ENCODE measurements around the gene TWSG1. TPM values are rescaled to one million over a fixed set of nuclear protein-coding genes. Genes with fewer than 3 reads are reported as not detected.

The TWSG1 gene
- total and polyA plus RNA-seq, 2 of the 13 experiments (the other 11 are each of a cell fraction or from before 2014, with no cell fraction given), result 6.6 to 9.4 TPM

DNA sequence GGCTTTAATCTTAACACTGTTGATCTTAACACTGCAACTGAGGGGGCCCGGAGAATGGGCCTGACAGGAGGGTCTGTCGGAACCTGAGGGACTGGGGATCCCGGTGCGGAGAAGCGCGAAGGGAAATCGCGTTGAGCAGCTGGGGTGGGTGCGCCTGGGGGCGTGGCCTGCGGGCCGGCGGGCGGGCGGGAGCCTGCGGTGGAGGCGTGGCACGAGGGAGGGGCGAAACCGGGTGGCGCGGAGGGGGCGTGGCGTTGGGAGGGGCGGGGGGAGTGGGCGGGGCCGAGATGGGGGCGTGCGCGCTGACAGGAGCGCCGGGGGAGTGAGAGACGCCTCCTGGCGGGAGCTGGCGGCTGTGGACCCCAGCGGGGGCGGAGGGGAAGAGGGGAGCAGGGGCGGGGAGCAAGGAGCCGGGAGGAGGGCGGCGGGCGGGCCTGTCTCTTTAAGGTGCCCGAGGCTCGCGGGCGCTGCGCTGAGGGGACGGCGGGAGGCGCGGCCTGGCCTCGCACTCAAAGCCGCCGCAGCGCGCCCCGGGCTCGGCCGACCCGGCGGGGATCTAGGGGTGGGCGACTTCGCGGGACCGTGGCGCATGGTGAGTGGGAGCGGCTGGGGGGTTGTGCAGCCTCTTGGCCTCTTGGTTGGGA, at the start of gene TWSG1 (continued):
- TF ChIP-seq ZSCAN20 (CRISPR knock-in tag; IDR thresholded peaks at IDR 0.05; ENCODE audit: borderline replicate concordance) (0 out of 2 replicates have a peak, but pooled peaks have one; percentile 73), DNMT1 (CRISPR knock-in tag; IDR thresholded peaks at IDR 0.05) (no peak), POLR2G (IDR thresholded peaks at IDR 0.05; ENCODE audit: low read depth, low read length) (peak; percentile 50; the same call in 1 of the 2 replicates), SP4 (CRISPR knock-in tag; IDR thresholded peaks at IDR 0.05) (peak; percentile 66), KLF12 (CRISPR knock-in tag; IDR thresholded peaks at IDR 0.05; ENCODE audit: borderline replicate concordance) (peak; percentile 68; the same call in 1 of the 2 replicates), ZFX (CRISPR knock-in tag; IDR thresholded peaks at IDR 0.05; ENCODE audit: low read depth) (peak; percentile 70), MAZ (IDR thresholded peaks at IDR 0.05; ENCODE audit: borderline replicate concordance, low read depth, low read length) (peak; percentile 79; the same call in 1 of the 2 replicates), MAZ (CRISPR knock-in tag; IDR thresholded peaks at IDR 0.05; ENCODE audit: low read depth) (peak; percentile 80), FOXA1 (IDR thresholded peaks at IDR 0.05) (no peak), FOXA1 (CRISPR knock-in tag; IDR thresholded peaks at IDR 0.05) (no peak), KMT2B (CRISPR knock-in tag; IDR thresholded peaks at IDR 0.05) (peak; percentile 4; the same call in 1 of the 2 replicates), REPIN1 (CRISPR knock-in tag; IDR thresholded peaks at IDR 0.05; ENCODE audit: borderline replicate concordance, low read depth) (0 out of 2 replicates have a peak, but pooled peaks have one; percentile 9), KLF13 (CRISPR knock-in tag; IDR thresholded peaks at IDR 0.05) (no peak), ASH2L (IDR thresholded peaks at IDR 0.05; ENCODE audit: insufficient read length, low read depth, low read length) (peak; percentile 44), MXI1 (IDR thresholded peaks at IDR 0.05; ENCODE audit: borderline replicate concordance, low read depth, low read length) (0 out of 3 replicates have a peak, but pooled peaks have one; percentile 8), RBFOX2 (IDR thresholded peaks at IDR 0.05; ENCODE audit: low read depth, low read length) (peak; percentile 60; the same call in 1 of the 2 replicates)
- TF ChIP-seq, protein P1, sequence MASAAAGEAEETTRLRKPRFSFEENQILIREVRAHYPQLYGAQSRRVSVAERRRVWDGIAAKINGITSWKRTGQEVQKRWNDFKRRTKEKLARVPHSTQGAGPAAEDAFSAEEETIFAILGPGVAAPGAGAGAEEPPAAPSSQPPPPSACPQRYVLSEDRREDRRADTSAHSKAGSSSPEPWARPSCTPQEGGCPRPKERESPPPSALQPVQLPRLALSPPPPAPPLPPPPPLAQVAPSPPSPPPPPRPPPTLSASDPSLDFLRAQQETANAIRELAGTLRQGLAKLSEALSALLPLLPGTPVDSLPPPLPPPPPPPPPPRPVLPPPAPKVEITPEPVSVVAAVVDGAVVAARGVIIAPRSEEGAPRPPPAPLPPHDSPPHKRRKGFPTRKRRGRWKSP (CRISPR knock-in tag; IDR thresholded peaks at IDR 0.05), result 0 out of 2 replicates have a peak, but pooled peaks have one; percentile 11
- TF ChIP-seq, protein P2, sequence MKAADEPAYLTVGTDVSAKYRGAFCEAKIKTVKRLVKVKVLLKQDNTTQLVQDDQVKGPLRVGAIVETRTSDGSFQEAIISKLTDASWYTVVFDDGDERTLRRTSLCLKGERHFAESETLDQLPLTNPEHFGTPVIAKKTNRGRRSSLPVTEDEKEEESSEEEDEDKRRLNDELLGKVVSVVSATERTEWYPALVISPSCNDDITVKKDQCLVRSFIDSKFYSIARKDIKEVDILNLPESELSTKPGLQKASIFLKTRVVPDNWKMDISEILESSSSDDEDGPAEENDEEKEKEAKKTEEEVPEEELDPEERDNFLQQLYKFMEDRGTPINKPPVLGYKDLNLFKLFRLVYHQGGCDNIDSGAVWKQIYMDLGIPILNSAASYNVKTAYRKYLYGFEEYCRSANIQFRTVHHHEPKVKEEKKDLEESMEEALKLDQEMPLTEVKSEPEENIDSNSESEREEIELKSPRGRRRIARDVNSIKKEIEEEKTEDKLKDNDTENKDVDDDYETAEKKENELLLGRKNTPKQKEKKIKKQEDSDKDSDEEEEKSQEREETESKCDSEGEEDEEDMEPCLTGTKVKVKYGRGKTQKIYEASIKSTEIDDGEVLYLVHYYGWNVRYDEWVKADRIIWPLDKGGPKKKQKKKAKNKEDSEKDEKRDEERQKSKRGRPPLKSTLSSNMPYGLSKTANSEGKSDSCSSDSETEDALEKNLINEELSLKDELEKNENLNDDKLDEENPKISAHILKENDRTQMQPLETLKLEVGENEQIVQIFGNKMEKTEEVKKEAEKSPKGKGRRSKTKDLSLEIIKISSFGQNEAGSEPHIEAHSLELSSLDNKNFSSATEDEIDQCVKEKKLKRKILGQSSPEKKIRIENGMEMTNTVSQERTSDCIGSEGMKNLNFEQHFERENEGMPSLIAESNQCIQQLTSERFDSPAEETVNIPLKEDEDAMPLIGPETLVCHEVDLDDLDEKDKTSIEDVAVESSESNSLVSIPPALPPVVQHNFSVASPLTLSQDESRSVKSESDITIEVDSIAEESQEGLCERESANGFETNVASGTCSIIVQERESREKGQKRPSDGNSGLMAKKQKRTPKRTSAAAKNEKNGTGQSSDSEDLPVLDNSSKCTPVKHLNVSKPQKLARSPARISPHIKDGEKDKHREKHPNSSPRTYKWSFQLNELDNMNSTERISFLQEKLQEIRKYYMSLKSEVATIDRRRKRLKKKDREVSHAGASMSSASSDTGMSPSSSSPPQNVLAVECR (CRISPR knock-in tag; IDR thresholded peaks at IDR 0.05; ENCODE audit: borderline replicate concordance), result peak; percentile 36; the same call in 1 of the 2 replicates
- TF ChIP-seq, protein P3, sequence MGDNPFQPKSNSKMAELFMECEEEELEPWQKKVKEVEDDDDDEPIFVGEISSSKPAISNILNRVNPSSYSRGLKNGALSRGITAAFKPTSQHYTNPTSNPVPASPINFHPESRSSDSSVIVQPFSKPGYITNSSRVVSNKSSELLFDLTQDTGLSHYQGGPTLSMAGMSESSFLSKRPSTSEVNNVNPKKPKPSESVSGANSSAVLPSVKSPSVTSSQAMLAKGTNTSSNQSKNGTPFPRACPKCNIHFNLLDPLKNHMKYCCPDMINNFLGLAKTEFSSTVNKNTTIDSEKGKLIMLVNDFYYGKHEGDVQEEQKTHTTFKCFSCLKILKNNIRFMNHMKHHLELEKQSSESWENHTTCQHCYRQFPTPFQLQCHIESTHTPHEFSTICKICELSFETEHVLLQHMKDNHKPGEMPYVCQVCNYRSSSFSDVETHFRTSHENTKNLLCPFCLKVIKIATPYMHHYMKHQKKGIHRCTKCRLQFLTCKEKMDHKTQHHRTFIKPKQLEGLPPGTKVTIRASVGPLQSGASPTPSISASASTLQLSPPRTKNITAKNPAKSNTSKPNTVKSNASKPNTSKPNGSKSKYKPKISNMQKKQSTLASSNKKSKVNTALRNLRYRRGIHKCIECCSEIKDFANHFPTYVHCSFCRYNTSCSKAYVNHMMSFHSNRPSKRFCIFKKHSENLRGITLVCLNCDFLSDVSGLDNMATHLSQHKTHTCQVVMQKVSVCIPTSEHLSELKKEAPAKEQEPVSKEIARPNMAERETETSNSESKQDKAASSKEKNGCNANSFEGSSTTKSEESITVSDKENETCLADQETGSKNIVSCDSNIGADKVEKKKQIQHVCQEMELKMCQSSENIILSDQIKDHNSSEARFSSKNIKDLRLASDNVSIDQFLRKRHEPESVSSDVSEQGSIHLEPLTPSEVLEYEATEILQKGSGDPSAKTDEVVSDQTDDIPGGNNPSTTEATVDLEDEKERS (CRISPR knock-in tag; IDR thresholded peaks at IDR 0.05), result 0 out of 2 replicates have a peak, but pooled peaks have one; percentile 10
- TF ChIP-seq, protein P4, sequence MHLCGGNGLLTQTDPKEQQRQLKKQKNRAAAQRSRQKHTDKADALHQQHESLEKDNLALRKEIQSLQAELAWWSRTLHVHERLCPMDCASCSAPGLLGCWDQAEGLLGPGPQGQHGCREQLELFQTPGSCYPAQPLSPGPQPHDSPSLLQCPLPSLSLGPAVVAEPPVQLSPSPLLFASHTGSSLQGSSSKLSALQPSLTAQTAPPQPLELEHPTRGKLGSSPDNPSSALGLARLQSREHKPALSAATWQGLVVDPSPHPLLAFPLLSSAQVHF (CRISPR knock-in tag; IDR thresholded peaks at IDR 0.05), result no peak

Data from HepG2 (cell line).